Transverse colon (tissue), 3 donors: ENCODE results near the gene IVD.

Source experiments
- POLR2A ChIP-seq: fragments of 450-650 bp; IDR thresholded peaks from one replicate; pipeline ENCODE4 v1.6.1; 2016; ENCODE audit warnings: antibody characterized with exemption, mild to moderate bottlenecking, moderate library complexity
- TF ChIP-seq, protein P1 (sequence below), 5 experiments: fragments of 200-600 bp in 3 of 5; fragments of 450-650 bp in 2 of 5; sonication (generic) in 3 of 5; IDR thresholded peaks; 1 replicate in 2 of 5; 2 replicates in 3 of 5; pipeline ENCODE4 v1.5.1; 2016 to 2017; ENCODE audit warnings: antibody characterized with exemption in 5 of 5, inconsistent platforms in 3 of 5, mild to moderate bottlenecking in 2 of 5, moderate library complexity in 1 of 5

DNA sequence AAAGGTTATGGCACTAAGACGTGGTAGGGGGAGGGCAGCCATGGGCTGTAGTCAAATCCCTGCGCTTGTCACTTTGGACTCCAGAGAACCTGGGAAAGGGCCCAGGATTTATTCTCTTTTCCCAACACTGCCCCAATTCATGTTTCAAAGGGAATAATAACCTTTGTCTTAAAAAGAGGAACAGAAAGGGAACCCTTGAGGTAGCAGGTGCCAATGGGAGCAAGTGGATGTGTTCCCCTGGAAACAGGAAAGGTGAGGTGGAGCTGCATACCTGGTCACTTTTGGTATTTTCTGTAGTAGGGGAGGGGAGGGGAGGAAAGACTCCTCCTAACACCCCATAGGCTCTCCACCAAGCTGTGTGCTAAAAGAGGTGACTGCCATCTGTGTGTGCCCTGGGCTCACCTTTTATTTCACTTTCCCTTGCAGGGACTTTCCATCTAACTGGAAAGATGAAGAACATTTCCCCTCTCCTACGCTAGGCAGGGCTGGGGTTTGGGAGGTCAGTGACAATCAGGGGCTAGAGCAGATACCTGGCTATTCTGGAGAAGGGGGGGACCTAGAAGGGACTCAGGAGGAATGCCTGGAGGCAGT, 59.1 kb downstream of the IVD start:
- TF ChIP-seq, protein P1, sequence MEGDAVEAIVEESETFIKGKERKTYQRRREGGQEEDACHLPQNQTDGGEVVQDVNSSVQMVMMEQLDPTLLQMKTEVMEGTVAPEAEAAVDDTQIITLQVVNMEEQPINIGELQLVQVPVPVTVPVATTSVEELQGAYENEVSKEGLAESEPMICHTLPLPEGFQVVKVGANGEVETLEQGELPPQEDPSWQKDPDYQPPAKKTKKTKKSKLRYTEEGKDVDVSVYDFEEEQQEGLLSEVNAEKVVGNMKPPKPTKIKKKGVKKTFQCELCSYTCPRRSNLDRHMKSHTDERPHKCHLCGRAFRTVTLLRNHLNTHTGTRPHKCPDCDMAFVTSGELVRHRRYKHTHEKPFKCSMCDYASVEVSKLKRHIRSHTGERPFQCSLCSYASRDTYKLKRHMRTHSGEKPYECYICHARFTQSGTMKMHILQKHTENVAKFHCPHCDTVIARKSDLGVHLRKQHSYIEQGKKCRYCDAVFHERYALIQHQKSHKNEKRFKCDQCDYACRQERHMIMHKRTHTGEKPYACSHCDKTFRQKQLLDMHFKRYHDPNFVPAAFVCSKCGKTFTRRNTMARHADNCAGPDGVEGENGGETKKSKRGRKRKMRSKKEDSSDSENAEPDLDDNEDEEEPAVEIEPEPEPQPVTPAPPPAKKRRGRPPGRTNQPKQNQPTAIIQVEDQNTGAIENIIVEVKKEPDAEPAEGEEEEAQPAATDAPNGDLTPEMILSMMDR (IDR thresholded peaks at IDR 0.05) = no peak
- no peak for TF ChIP-seq POLR2A
